Upper lobe of left lung (tissue), 4 donors: Measurements from ENCODE around the gene PBX4.

Experiments used
- CTCF ChIP-seq, 6 experiments: fragments of 450-650 bp in 4 of 6; fragments of 200-600 bp in 2 of 6; sonication (generic) in 2 of 6; IDR thresholded peaks; one replicate each; pipeline ENCODE4 v1.5.1; 2016 to 2019; ENCODE audit warnings: antibody characterized with exemption in 6 of 6
- EP300 ChIP-seq, 4 donors: sonication (generic); formaldehyde crosslinking; IDR thresholded peaks; one replicate each; pipeline ENCODE4 v1.5.1; 2017; ENCODE audit warnings: antibody characterized with exemption in 4 of 4, control low read depth in 2 of 4
- POLR2A ChIP-seq, 4 donors: fragments of 450-650 bp; IDR thresholded peaks; one replicate each; pipeline ENCODE4 v1.5.1; 2016 to 2017; ENCODE audit warnings: antibody characterized with exemption in 4 of 4, mild to moderate bottlenecking in 2 of 4
- POLR2AphosphoS5 ChIP-seq, 2 donors: sonication (generic); formaldehyde crosslinking; IDR thresholded peaks; one replicate each; pipeline ENCODE4 v1.5.1; 2017; ENCODE audit warnings: antibody characterized with exemption in 2 of 2

GRCh38 chr19:19525611-19526380 is 92.7 kb downstream of the PBX4 start:
- no peak for TF ChIP-seq CTCF (IDR thresholded peaks at IDR 0.05)
- TF ChIP-seq POLR2A (IDR thresholded peaks at IDR 0.05), result no peak
- TF ChIP-seq POLR2AphosphoS5 (IDR thresholded peaks at IDR 0.05), result no peak
- TF ChIP-seq EP300 (IDR thresholded peaks at IDR 0.05), result no peak
